GM21515 (cell line): ENCODE results near the gene C1QL2.

Source experiments
- ATAC-seq: cut with Tn5 transposase; IDR thresholded peaks from one replicate; pipeline ENCODE4 v1.9.1; 2021; ENCODE audit not compliant: unreplicated experiment

The C1QL2 gene

DNA sequence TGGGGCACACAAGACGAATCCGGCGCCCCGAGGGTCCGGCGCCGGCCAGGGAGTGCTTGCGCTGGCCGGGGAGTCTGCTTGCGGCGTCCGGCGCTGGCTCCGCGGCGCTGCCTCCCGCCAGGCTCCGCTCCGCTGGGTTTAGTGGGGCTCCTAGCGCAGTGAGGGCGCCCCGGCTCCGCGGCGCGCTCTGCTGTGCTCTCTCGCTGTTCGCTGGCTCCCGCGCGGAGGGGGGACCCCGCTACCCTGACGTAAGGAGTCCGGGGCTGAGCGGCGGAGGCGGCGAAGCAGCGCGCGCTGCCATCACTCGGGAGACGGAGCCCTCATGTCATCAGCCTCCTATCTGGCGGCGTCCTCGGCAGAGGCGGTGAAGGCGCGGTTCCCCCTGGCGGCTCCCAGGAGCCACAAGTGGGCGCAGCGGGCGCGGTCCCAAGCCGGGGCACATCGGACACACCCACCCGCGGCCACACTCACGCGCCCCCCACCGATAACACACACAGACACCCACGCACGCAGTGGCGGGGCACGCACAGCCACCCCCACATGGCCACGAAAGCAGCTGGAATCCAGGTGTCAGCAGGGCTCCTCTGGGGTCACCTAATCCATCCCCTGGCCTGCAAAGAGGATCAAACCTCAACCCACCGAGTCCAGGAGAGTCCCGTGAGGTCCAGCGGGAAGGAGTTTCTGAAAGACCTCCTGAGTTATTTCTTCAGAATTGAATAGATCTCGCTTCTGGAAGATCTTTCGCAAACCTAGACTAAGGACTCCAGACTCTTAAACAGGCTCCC lies at the start of gene C1QL2:
Gene C1QL2, minus strand, starts transcription at position 189 of the 785 bp plus-strand sequence. CDS start 482 bp downstream, outside the sequence.
- ATAC-seq = no peak

DNA sequence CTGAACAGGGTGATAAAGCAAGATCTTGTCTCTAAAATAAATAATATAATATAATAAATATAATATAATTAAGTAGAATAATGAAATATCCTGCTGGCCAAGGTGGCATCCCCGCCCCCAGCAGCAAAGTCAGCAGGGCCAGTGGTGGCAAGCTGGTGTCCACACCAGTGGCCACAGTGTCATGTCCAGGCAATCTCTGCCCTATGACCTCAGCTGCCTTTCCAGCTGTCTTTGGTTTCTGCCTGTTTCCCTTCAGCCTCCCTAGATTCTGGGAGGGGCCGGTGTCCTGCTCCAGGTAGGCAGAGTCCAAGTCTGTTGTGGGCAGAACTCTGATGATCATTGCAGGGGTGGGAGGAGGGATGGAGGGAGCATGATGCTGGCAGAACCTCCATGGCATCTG lies 48.9 kb upstream of the C1QL2 start:
- ATAC-seq = no peak

DNA sequence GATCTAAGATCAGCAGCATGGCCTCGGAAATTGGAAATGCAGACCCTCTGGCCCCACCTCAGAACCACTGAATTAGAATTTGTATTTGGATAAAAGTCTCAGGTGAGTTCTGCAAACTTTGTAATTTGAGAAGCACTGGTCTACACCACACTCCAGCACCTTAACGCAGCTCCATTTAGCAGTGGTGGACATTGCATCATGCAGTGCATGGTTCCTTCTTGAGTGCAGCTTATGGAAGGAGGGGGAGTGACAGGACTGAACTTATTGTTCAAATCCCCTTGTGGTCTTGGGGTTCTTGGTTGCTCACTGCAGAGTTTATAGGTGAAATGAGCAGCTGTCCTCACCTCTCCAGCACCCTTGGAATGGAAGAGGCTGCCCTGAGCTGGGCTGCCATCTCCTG lies 47.6 kb upstream of the C1QL2 start:
- ATAC-seq = no peak

DNA sequence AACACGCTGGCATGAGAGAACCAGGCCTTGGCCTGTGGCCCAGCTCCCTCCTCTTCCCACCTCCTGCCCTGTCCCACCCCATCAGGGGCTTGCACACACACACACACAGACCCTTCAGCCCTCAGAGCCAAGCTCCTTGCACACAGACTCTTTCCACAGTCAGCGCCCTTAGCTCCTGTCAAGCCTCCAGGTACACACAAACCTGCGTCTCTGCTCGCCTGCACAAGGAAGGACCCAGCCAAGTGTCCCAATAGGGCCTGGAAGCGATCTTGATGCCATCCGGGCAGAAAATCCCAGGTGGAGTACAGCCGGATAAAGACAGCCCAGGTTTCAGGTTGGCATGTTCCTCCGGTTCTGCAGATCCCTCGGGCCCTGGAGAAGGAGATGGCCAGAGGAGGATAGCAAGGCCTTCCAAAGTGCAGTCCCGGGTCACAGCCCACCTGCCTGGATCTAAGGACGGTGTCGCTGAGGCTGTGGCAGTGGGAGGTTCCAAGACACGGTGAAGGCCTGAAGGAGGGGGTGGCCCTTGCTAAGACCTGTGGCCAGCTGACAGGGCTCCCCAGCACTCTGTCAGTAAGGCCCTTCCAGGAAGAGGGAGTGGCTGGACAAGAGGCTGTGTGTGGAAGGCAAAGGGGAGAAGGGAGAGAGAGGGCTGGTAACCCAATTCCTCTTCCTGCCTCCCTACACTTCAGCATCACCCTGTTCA lies 46.6 kb upstream of the C1QL2 start:
- ATAC-seq = no peak

DNA sequence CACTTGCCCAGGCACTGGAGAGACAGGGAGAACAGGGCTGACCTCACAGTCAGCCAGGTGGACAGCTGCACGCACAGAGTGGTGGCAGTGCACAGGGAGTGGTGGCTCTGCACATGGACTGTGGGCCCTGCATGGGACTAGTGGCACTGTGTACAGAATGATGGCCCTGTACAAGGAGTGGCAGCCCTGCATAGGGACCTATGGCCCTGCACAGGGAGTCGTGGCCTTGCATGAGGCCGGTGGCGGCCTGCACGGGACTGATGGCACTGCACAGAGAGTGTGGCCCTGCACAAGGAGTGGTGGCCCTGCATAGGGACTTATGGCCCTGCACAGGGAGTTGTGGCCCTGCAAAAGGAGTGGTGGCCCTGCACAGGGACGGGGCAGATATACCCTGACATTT lies 46.0 kb upstream of the C1QL2 start:
- no peak for ATAC-seq

- no peak for ATAC-seq
These were observed 44.2 kb upstream of the C1QL2 start for GRCh38 chr2:119202610-119203310.

- ATAC-seq = no peak
These were observed 43.3 kb upstream of the C1QL2 start for GRCh38 chr2:119201815-119202214.

DNA sequence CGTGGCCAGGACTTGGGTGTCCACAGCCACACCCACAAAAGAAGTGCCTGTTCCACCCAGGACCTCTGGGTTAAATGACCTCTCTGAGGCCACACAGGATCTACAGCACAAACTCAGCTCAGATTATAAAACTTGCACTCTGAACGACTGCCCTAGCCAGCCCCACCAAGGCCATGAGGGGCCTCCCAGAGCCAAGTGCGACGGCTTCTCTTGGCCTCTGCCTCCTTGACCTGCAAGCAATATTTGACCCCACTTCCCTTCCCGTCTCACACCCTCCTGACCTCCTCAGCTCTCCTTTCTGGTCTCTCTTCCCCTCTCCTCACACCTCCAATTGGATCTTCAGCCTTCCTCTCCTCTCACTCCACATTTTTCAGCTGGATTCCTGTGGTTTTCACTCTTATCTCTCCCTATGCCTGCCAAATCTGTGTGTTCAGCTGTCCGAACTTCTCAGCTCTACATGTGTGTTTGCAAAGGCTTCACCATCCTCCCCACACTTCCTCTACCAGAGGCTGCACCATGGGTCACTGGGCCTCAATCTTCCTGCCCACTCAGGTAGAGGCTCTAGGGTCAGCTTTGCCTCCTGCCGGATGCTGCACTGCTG lies 39.8 kb upstream of the C1QL2 start:
- no peak for ATAC-seq

- ATAC-seq = no peak
These were observed 39.1 kb upstream of the C1QL2 start for GRCh38 chr2:119197529-119198239.

DNA sequence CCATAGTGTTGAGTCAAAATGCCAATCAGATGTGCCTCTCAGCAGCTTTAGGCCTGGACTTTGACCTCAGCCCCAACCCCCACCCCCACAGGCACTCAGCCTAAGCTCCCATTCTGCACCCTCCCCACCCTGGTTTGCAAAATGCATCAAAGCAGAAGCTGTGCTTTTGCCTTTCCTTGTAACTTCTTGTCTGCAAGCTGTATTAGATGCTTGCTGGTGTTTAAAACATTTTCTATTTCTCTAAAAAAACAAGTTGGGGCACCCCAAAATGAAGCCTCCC lies 38.5 kb upstream of the C1QL2 start:
- ATAC-seq = no peak

DNA sequence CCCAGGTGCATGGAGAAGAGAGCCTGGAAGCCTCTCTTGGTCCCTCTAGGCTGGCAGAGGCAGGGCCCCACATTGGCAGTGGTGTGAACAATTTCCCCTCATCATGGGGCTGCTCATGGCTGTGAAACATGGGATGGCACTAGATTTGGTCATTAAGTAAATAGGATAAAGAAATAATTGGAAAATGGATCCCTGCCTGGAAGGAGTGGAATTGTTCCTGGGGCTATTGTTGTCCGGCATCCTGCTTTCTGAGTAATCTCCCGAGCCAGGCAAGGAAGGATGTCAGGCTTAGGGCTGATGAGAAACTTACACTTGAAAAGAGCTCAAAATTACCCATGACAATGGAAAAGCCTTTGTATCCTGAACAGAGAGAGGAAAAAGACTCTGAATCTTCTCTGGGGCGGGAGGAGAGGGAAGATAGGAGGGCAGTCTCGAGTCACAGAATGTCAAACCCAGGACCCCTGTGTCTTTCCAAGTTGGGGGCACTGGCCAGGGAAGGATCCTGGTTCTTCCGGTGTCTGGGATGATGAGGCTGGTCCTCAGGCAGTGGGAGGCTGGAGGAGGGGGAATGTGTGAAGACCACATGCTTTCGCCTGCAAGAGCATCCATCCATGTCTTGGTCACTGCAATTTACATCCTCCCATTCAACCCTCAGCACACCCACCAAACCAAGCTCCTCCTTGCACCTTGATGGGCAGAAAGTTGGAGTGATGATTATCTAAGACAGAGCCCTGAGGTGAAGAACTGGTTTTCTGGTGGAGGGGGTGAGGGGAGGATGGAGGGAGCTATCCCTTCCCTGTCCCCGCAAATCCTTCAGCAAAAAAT lies 38.0 kb upstream of the C1QL2 start:
- no peak for ATAC-seq

GRCh38 chr2:119195887-119196286 lies 37.3 kb upstream of the C1QL2 start:
- no peak for ATAC-seq

DNA sequence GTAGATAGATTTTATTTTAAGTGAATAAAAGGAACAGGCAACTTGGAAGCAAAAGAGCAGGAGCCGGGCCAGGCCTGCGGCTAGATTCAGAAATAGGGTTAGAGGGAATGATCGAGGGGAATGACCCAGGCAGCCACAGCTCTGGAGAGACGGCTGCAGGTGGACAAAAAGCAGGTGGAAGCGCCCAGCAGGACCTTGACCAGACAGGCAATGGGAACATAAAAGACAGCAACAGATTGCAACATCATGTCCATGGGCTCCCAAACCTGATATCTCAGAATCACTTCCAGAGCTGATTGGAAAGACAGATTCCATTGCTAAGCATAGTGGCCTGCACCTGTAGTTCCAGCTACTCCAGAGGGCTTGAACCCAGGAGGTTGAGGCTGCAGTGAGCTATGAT lies 36.5 kb upstream of the C1QL2 start:
- no peak for ATAC-seq

DNA sequence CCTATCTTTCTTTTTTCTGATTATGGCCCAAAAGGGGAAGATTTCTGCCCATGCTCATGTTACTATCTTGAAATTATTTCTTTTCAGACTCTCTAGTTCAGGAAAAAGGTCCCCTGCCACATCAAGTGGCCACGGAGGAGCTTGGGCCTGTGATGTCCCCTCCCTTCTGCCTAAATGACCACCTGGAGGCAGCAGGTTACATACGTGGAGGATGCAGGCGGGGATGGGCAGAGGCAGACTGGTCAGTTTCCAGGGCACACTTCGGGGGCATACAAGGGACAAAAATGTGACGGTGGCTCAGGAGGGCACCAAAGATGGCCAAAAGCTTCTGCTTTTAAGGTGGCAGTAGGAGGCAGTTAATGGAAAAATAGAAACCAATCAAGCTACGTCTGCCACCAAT lies 34.3 kb upstream of the C1QL2 start:
- no peak for ATAC-seq

DNA sequence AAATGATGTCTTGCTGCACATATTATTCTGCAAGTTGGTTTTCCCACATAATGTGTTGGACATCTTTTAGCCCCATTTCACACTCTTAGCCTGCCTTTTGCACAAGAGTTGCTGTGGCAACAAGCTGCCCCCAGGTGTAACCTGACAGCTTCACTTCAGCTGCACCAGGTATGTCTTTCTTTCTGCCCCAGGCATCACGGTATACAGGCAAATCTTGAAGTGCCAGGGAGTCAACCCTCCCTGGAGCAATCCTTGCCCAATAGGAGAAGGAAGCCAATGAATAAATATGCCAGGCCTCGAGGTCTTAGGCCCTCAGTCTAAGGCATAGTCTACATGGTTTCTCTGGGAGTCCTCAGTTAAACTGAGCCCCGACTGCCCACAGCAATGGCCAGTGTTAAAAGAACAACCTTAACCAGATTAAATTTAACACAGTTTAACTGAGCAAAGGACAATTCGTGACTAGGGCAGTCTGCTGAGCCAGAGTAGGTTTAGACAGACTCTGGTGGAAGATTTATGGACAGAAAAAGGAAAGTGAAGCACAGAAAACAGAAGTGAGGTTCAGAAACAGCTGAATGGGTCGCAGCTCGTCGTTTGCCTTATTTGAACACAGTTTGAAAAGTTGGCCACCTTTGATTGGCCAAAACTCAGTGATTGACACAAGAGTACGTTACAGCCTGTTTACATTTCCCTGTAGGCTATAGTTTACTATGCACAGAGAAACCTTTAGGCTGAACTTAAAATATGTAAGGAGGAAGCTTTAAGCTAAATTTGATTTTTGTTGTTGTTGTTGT lies 32.0 kb upstream of the C1QL2 start:
- ATAC-seq = no peak

DNA sequence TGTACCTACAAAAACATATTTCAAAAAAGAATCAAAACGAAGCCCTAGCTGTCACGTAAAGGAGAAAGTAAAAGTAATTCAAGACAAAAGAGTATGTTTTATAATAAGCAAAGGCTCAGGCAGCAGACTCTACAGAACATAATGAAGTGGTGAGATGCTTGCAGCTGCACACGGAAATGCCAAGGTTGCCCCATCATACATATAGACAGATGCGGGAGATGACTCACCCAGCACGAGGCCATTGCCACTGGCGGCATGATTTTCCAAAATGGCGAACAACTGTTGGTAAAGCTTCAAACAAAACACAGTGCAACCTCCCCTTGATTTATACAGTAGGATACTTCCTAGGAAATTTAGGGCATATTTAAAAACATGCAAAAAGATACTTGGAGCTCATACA lies 26.0 kb upstream of the C1QL2 start:
- no peak for ATAC-seq

- ATAC-seq = no peak
These were observed 23.4 kb upstream of the C1QL2 start for GRCh38 chr2:119181791-119182445.

DNA sequence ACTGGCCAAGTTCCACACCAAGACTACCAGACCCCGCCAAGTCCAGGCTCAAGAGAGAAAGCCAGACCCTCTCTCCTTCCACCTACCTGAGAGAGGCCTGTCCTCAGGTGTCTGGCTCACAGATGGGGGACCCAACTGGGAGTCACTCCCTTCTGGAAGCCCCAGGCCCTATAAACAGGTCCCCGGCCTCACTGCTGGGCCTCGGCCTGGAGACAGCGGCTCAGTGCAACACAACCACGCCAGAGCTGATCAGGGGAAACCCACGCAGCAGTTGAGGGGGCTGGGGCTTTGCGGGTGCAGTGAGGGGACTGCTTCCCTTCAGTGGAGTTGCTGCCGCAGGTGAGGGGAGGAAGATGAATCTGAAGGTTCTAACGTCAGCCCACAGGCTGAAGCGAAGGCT lies 22.8 kb upstream of the C1QL2 start:
- no peak for ATAC-seq

DNA sequence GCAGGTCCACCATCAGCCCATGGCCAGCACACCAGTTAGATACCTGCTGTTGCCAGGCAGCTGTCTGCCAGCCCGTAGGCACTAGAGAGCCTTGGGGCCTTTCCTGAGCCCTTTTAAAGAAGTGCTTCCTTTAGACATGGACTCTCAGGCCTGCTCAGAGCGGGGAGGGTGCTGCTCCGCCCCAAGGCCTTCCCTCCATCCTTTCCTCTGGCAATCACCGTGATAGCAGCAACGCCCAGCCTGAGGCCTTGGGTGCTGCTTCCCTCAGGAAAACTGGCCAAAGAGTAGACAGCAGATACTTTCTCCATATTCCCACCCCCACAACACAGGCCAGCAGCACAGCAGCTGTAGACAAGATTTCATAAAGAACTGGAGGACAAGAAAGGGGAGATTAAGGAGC lies 22.3 kb upstream of the C1QL2 start:
- no peak for ATAC-seq
